Parathyroid adenoma (tissue), 2 donors: Measurements from ENCODE around the gene ACVRL1.

Experiments used
- H2AFZ ChIP-seq: fragments of 300-600 bp; sonication (generic); one replicate; pipeline ENCODE4 v1.7.0; 2017; ENCODE audit warnings: antibody characterized with exemption, mild to moderate bottlenecking
- H3K27ac ChIP-seq: fragments of 300-600 bp; sonication (generic); one replicate; pipeline ENCODE4 v1.7.0; 2017
- H3K27me3 ChIP-seq: fragments of 300-600 bp; sonication (generic); one replicate; pipeline ENCODE4 v1.7.0; 2017; ENCODE audit warnings: low read length; ENCODE audit not compliant: control insufficient read depth, insufficient read depth
- H3K36me3 ChIP-seq: fragments of 300-600 bp; sonication (generic); one replicate; pipeline ENCODE4 v1.7.0; 2017; ENCODE audit warnings: low read length; ENCODE audit not compliant: control insufficient read depth, insufficient read depth
- H3K4me1 ChIP-seq: fragments of 300-600 bp; sonication (generic); one replicate; pipeline ENCODE4 v1.7.0; 2017; ENCODE audit warnings: control low read depth
- H3K4me2 ChIP-seq: fragments of 300-600 bp; sonication (generic); one replicate; pipeline ENCODE4 v1.7.0; 2017; ENCODE audit warnings: low read length
- H3K4me3 ChIP-seq: fragments of 300-600 bp; sonication (generic); one replicate; pipeline ENCODE4 v1.7.0; 2017; ENCODE audit warnings: low read depth, low read length
- H3K79me2 ChIP-seq: fragments of 300-600 bp; sonication (generic); one replicate; pipeline ENCODE4 v1.7.0; 2017; ENCODE audit warnings: control low read depth
- H3K9ac ChIP-seq: fragments of 300-600 bp; sonication (generic); one replicate; pipeline ENCODE4 v1.7.0; 2017; ENCODE audit warnings: mild to moderate bottlenecking
- H3K9me3 ChIP-seq: fragments of 300-600 bp; sonication (generic); one replicate; pipeline ENCODE4 v1.7.0; 2017; ENCODE audit warnings: low read length; ENCODE audit not compliant: control insufficient read depth
- CTCF ChIP-seq: fragments of 300-600 bp; sonication (generic); IDR thresholded peaks from one replicate; pipeline ENCODE4 v1.7.0; 2017; ENCODE audit warnings: antibody characterized with exemption, mild to moderate bottlenecking
- donor health status: primary hyperparathyroidism.

ACVRL1 gene

GRCh38 chr12:51944608-51945233 lies 37.4 kb downstream of the ACVRL1 start:
- TF ChIP-seq CTCF: no peak
- H2AFZ ChIP-seq: no peak overlapping the region
- H3K4me3 ChIP-seq: no peak overlapping the region

GRCh38 chr12:51947246-51947996 lies 40.1 kb downstream of the ACVRL1 start:
- Histone ChIP-seq H3K27ac (no peak overlapping the region), H2AFZ (no peak overlapping the region), H3K4me2 (no peak overlapping the region), H3K79me2 (peaks cover 8% of the 10 kb centered on the region), H3K36me3 (no peaks in the 10 kb centered on the region), H3K9ac (no peak overlapping the region), H3K27me3 (no peaks in the 10 kb centered on the region), H3K4me3 (no peak overlapping the region), H3K9me3 (no peaks in the 10 kb centered on the region), H3K4me1 (peaks cover 11% of the 10 kb centered on the region)
- no peak for TF ChIP-seq CTCF

More at GRCh38 chr12:51944608-51945233, 37.4 kb downstream of the ACVRL1 start:
- Histone ChIP-seq H3K4me1 (peaks cover 12% of the 10 kb centered on the region), H3K9ac (no peak overlapping the region), H3K79me2 (no peaks in the 10 kb centered on the region), H3K36me3 (no peaks in the 10 kb centered on the region), H3K27me3 (no peaks in the 10 kb centered on the region), H3K9me3 (no peaks in the 10 kb centered on the region), H3K4me2 (no peak overlapping the region), H3K27ac (no peak overlapping the region)

GRCh38 chr12:51948066-51948465 lies 40.8 kb downstream of the ACVRL1 start:
- Histone ChIP-seq H3K36me3 (no peaks in the 10 kb centered on the region), H3K4me3 (no peak overlapping the region), H3K9me3 (no peaks in the 10 kb centered on the region), H3K27me3 (no peaks in the 10 kb centered on the region), H3K4me2 (no peak overlapping the region), H3K27ac (no peak overlapping the region), H2AFZ (no peak overlapping the region), H3K4me1 (peaks cover 11% of the 10 kb centered on the region), H3K79me2 (peaks cover 12% of the 10 kb centered on the region), H3K9ac (no peak overlapping the region)
- TF ChIP-seq CTCF: no peak

- H3K4me3 ChIP-seq: no peak overlapping the region
- peak overlapping the region; percentile 72 for H3K27ac ChIP-seq
- no peaks in the 10 kb centered on the region for H3K9me3 ChIP-seq
- H3K36me3 ChIP-seq: no peaks in the 10 kb centered on the region
- H3K79me2 ChIP-seq: peaks cover 17% of the 10 kb centered on the region
- peaks cover 18% of the 10 kb centered on the region for H3K4me1 ChIP-seq
- no peak for TF ChIP-seq CTCF
- no peak overlapping the region for H3K9ac ChIP-seq
- H2AFZ ChIP-seq: peak overlapping the region; percentile 3
- no peak overlapping the region for H3K4me2 ChIP-seq
- no peaks in the 10 kb centered on the region for H3K27me3 ChIP-seq
These were observed 42.2 kb downstream of the ACVRL1 start for GRCh38 chr12:51949342-51950030.
